ENCODE data around the gene RBL2.
"Not testable (repeated sequence)": the region's sequence is repeated elsewhere in the genome, so short reads cannot be mapped to it uniquely, and the experiment has no call there.

RBL2 gene

GRCh38 chr16:53523126-53523804 is 89.0 kb downstream of the RBL2 start:
- Mint-ChIP-seq H3K4me1 (ENCODE audit: low read depth) (peaks cover 14% of the 10 kb centered on the region), H3K36me3 (ENCODE audit: low read depth) (no peaks in the 10 kb centered on the region), H3K27me3 (peaks cover 19% of the 10 kb centered on the region), H3K9me3 (no peaks in the 10 kb centered on the region), H3K4me3 (no peak overlapping the region), H3K27ac (no peak overlapping the region)
- intact Hi-C loops (cut with micrococcal nuclease), result no loop called here

- Mint-ChIP-seq H3K4me3 (no peak overlapping the region), H3K27me3 (peaks cover 14% of the 10 kb centered on the region), H3K27ac (no peak overlapping the region), H3K36me3 (ENCODE audit: low read depth) (no peaks in the 10 kb centered on the region), H3K9me3 (no peaks in the 10 kb centered on the region), H3K4me1 (ENCODE audit: low read depth) (peaks cover 6% of the 10 kb centered on the region)
- intact Hi-C loops (cut with micrococcal nuclease), result no loop called here
Measured at GRCh38 chr16:53523971-53524548, 89.8 kb downstream of the RBL2 start.

GRCh38 chr16:53528797-53529196 is 94.5 kb downstream of the RBL2 start:
- H3K27me3 Mint-ChIP-seq, result peaks cover 2% of the 10 kb centered on the region
- H3K27ac Mint-ChIP-seq, result no peak overlapping the region
- H3K4me3 Mint-ChIP-seq, result no peak overlapping the region
- no peaks in the 10 kb centered on the region for H3K4me1 Mint-ChIP-seq (ENCODE audit: low read depth)
- no peaks in the 10 kb centered on the region for H3K9me3 Mint-ChIP-seq
- intact Hi-C loops (cut with micrococcal nuclease), result no loop called here
- no peaks in the 10 kb centered on the region for H3K36me3 Mint-ChIP-seq (ENCODE audit: low read depth)

GRCh38 chr16:53529513-53529912 is 95.2 kb downstream of the RBL2 start:
- no peaks in the 10 kb centered on the region for H3K9me3 Mint-ChIP-seq
- H3K4me1 Mint-ChIP-seq (ENCODE audit: low read depth), result no peaks in the 10 kb centered on the region
- H3K27ac Mint-ChIP-seq, result no peak overlapping the region
- intact Hi-C loops (cut with micrococcal nuclease), result no loop called here
- H3K4me3 Mint-ChIP-seq, result no peak overlapping the region
- peaks cover 2% of the 10 kb centered on the region for H3K27me3 Mint-ChIP-seq
- H3K36me3 Mint-ChIP-seq (ENCODE audit: low read depth), result no peaks in the 10 kb centered on the region

GRCh38 chr16:53530046-53530445 is 95.8 kb downstream of the RBL2 start:
- Mint-ChIP-seq H3K27ac (no peak overlapping the region), H3K36me3 (ENCODE audit: low read depth) (no peaks in the 10 kb centered on the region), H3K4me3 (no peak overlapping the region), H3K27me3 (peaks cover 2% of the 10 kb centered on the region), H3K9me3 (no peaks in the 10 kb centered on the region), H3K4me1 (ENCODE audit: low read depth) (no peaks in the 10 kb centered on the region)
- intact Hi-C loops (cut with micrococcal nuclease), result no loop called here

- Mint-ChIP-seq H3K4me3 (no peak overlapping the region), H3K4me1 (ENCODE audit: low read depth) (no peaks in the 10 kb centered on the region), H3K9me3 (no peaks in the 10 kb centered on the region), H3K27me3 (peaks cover 1% of the 10 kb centered on the region), H3K36me3 (ENCODE audit: low read depth) (no peaks in the 10 kb centered on the region), H3K27ac (no peak overlapping the region)
- intact Hi-C loops (cut with micrococcal nuclease), result no loop called here
Measured at GRCh38 chr16:53530741-53531140, 96.5 kb downstream of the RBL2 start.

GRCh38 chr16:53534206-53534605 is 99.9 kb downstream of the RBL2 start:
- no peak overlapping the region for H3K27ac Mint-ChIP-seq
- no peaks in the 10 kb centered on the region for H3K27me3 Mint-ChIP-seq
- no peaks in the 10 kb centered on the region for H3K36me3 Mint-ChIP-seq (ENCODE audit: low read depth)
- intact Hi-C loops (cut with micrococcal nuclease), result no loop called here
- H3K9me3 Mint-ChIP-seq, result no peaks in the 10 kb centered on the region
- H3K4me3 Mint-ChIP-seq, result no peak overlapping the region
- H3K4me1 Mint-ChIP-seq (ENCODE audit: low read depth), result no peaks in the 10 kb centered on the region

GRCh38 chr16:53537626-53538025 is 103.4 kb downstream of the RBL2 start:
- H3K9me3 Mint-ChIP-seq, result no peaks in the 10 kb centered on the region
- no peaks in the 10 kb centered on the region for H3K36me3 Mint-ChIP-seq (ENCODE audit: low read depth)
- no peak overlapping the region for H3K27ac Mint-ChIP-seq
- peaks cover 8% of the 10 kb centered on the region for H3K27me3 Mint-ChIP-seq
- H3K4me3 Mint-ChIP-seq, result no peak overlapping the region
- intact Hi-C loops (cut with micrococcal nuclease), result no loop called here
- H3K4me1 Mint-ChIP-seq (ENCODE audit: low read depth), result no peaks in the 10 kb centered on the region

GRCh38 chr16:53539346-53539745 is 105.1 kb downstream of the RBL2 start:
- intact Hi-C loops (cut with micrococcal nuclease); H3K4me3 Mint-ChIP-seq: not testable (repeated sequence)

GRCh38 chr16:53539759-53540718 is 105.8 kb downstream of the RBL2 start:
- intact Hi-C loops (cut with micrococcal nuclease); H3K4me1 Mint-ChIP-seq (ENCODE audit: low read depth); H3K9me3 Mint-ChIP-seq; H3K27ac Mint-ChIP-seq; H3K36me3 Mint-ChIP-seq (ENCODE audit: low read depth); H3K4me3 Mint-ChIP-seq: not testable (repeated sequence)
- H3K27me3 Mint-ChIP-seq, result peaks cover 15% of the 10 kb centered on the region

More at GRCh38 chr16:53539346-53539745, 105.1 kb downstream of the RBL2 start:
- H3K27me3 Mint-ChIP-seq, result peaks cover 12% of the 10 kb centered on the region
- H3K27ac Mint-ChIP-seq; H3K4me1 Mint-ChIP-seq (ENCODE audit: low read depth); H3K36me3 Mint-ChIP-seq (ENCODE audit: low read depth); H3K9me3 Mint-ChIP-seq: not testable (repeated sequence)
